ENCODE results near the gene AGK. TPM values are rescaled to one million over a fixed set of nuclear protein-coding genes. Genes with fewer than 3 reads are reported as not detected.

The AGK gene
- total and polyA plus RNA-seq, 7 donors = 5.8 to 15.4 (median 9.0) TPM

DNA sequence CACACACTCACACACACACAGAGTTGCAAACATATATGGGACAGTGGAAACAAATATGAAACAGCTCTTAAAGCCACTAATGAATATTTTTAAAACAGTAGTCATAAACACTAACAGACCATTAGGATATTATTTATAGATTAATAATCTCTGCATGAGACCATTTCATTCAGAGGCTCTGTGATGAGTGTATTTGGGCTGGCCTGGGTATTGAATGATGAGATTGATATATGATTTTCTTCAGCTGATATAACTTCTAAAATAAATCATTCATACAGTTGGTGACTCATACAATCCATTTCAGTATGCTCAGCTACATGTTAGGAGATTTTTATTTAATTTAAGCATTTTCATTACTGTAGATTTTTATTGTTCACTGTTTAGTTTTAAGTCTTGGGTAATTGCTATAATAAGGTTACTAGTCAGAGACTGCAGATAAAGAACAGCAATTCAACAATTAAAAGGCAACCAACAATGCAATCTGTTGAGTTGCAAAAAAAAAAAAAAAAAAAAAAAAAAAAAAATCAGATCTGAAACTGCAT, 25.2 kb upstream of the AGK start:
- no peak for ATAC-seq
- no peak for DNase-seq
- H3K36me3 ChIP-seq (ENCODE audit: insufficient read depth in 1 of 2, low read depth in 1 of 2) = no peaks in the 10 kb centered on the region
- no peak overlapping the region for H3K27ac ChIP-seq
- no peaks in the 10 kb centered on the region for H3K27me3 ChIP-seq (ENCODE audit: insufficient read depth in 3 of 3, low read length in 2 of 3)
- no peaks in the 10 kb centered on the region for H3K9me3 ChIP-seq
- intact Hi-C loops (cut with DNase I) = loop anchor here in 1 of 2 donors (5.0 to 10.0 kb wide), 2 partner anchors 201 to 714 kb away; no protein-coding TSS in a partner anchor
- H3K4me3 ChIP-seq = no peak overlapping the region
- TF ChIP-seq, protein P1, sequence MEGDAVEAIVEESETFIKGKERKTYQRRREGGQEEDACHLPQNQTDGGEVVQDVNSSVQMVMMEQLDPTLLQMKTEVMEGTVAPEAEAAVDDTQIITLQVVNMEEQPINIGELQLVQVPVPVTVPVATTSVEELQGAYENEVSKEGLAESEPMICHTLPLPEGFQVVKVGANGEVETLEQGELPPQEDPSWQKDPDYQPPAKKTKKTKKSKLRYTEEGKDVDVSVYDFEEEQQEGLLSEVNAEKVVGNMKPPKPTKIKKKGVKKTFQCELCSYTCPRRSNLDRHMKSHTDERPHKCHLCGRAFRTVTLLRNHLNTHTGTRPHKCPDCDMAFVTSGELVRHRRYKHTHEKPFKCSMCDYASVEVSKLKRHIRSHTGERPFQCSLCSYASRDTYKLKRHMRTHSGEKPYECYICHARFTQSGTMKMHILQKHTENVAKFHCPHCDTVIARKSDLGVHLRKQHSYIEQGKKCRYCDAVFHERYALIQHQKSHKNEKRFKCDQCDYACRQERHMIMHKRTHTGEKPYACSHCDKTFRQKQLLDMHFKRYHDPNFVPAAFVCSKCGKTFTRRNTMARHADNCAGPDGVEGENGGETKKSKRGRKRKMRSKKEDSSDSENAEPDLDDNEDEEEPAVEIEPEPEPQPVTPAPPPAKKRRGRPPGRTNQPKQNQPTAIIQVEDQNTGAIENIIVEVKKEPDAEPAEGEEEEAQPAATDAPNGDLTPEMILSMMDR (IDR thresholded peaks at IDR 0.05) = no peak
- H3K4me1 ChIP-seq = no peaks in the 10 kb centered on the region

DNA sequence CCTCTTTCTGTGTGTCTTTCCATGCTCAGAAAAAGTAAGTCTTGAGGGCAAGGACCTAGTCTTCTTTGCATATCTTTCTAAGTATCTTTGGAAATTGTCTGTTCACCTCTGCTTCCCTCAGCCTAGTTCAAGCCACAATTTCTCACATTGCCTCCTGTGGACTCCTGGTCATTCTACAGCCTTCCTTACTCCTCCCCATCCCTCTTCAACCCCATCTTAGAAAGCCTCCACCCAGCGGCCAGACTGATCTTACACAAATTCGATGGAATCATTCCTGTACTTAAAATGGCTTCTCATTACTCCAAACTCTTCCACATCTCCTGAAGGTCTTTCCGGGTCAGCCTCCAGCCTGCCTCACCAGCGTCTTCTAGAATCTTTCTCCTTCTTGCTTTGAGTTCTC, 24.1 kb upstream of the AGK start:
- Histone ChIP-seq H3K27ac (no peak overlapping the region), H3K27me3 (ENCODE audit: insufficient read depth in 3 of 3, low read length in 2 of 3) (no peaks in the 10 kb centered on the region), H3K4me3 (no peak overlapping the region), H3K9me3 (no peaks in the 10 kb centered on the region), H3K4me1 (no peaks in the 10 kb centered on the region), H3K36me3 (ENCODE audit: insufficient read depth in 1 of 2, low read depth in 1 of 2) (no peaks in the 10 kb centered on the region)
- DNase-seq (no peak), ATAC-seq (no peak)
- intact Hi-C loops (cut with DNase I) = loop anchor here in 1 of 2 donors (5.0 to 10.0 kb wide), 2 partner anchors 202 to 715 kb away; no protein-coding TSS in a partner anchor
- TF ChIP-seq, protein P1 (IDR thresholded peaks at IDR 0.05) = no peak
- 86 to 97% (median 91%) methylated on average over 4 of the region's 4 CpGs for WGBS, 3 donors

GRCh38 chr7:141528399-141528798, 22.8 kb upstream of the AGK start:
- H3K27me3 ChIP-seq (ENCODE audit: insufficient read depth in 3 of 3, low read length in 2 of 3) = no peaks in the 10 kb centered on the region
- ATAC-seq (no peak), DNase-seq (no peak)
- no peaks in the 10 kb centered on the region for H3K9me3 ChIP-seq
- H3K4me3 ChIP-seq = no peak overlapping the region
- no peaks in the 10 kb centered on the region for H3K4me1 ChIP-seq
- TF ChIP-seq, protein P1 (IDR thresholded peaks at IDR 0.05) = no peak
- no peaks in the 10 kb centered on the region for H3K36me3 ChIP-seq (ENCODE audit: insufficient read depth in 1 of 2, low read depth in 1 of 2)
- intact Hi-C loops (cut with DNase I) = loop anchor here in 1 of 2 donors (5.0 to 10.0 kb wide), 2 partner anchors 204 to 716 kb away; no protein-coding TSS in a partner anchor
- H3K27ac ChIP-seq = no peak overlapping the region
- 93 to 97% (median 93%) methylated on average over 3 of the region's 3 CpGs for WGBS, 3 donors

- WGBS, 3 donors = 18 to 26% (median 23%) methylated on average over 11 of the region's 11 CpGs
- H3K27me3 ChIP-seq (ENCODE audit: insufficient read depth in 3 of 3, low read length in 2 of 3) = no peaks in the 10 kb centered on the region
- DNase-seq = peak; percentile 51 to 79
- no peak overlapping the region for H3K4me3 ChIP-seq
- no peaks in the 10 kb centered on the region for H3K9me3 ChIP-seq
- H3K4me1 ChIP-seq = peaks cover 8% of the 10 kb centered on the region
- no peaks in the 10 kb centered on the region for H3K36me3 ChIP-seq (ENCODE audit: insufficient read depth in 1 of 2, low read depth in 1 of 2)
- TF ChIP-seq, protein P1 (IDR thresholded peaks at IDR 0.05) = peak; percentile 98
- intact Hi-C loops (cut with DNase I) = loop anchor here (2.0 to 10.0 kb wide), 4 partner anchors 207 to 719 kb away; partner anchors contain the start of gene TMEM178B (in 2 of the 2)
- ATAC-seq = peak; percentile 78 to 92 (median 80)
- no peak overlapping the region for H3K27ac ChIP-seq
These were observed 17.9 kb upstream of the AGK start for GRCh38 chr7:141533149-141533949.

Measured in psoas muscle (tissue), 8 donors.